HG03025 (cell line): ENCODE results near the gene DLGAP1.
"Not testable (repeated sequence)": the region's sequence is repeated elsewhere in the genome, so short reads cannot be mapped to it uniquely, and the experiment has no call there.

Experiments used
- ATAC-seq: cut with Tn5 transposase; IDR thresholded peaks from one replicate; pipeline ENCODE4 v1.9.1; 2021; ENCODE audit warnings: mild to moderate bottlenecking, moderate library complexity; ENCODE audit not compliant: unreplicated experiment, low FRiP score

The DLGAP1 gene

GRCh38 chr18:4106407-4107033, 348.6 kb downstream of the DLGAP1 start:
- no peak for ATAC-seq

- no peak for ATAC-seq
Measured at GRCh38 chr18:4102901-4103300, 352.2 kb downstream of the DLGAP1 start.

- ATAC-seq: no peak
Measured at GRCh38 chr18:4101009-4101408, 354.1 kb downstream of the DLGAP1 start.

DNA sequence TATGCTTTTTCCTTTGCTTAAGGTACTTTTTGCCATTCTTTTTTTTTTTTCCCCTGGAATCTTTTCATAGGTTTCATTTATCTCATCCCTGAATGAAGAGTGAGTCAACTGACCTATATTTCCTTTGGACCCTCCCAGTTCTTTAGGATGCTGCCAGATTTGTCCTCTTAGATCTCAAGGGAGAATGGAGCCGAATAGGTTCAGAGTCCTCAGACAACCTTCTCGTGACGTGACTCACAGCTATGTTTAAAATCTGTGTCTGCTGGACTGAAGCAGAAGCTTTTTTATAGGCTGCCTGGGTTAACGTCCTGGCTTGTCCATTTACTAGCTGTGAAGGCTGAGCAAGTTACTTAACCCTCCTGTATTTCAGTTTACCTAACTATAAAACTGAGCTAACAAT, 358.6 kb downstream of the DLGAP1 start:
- ATAC-seq: no peak

DNA sequence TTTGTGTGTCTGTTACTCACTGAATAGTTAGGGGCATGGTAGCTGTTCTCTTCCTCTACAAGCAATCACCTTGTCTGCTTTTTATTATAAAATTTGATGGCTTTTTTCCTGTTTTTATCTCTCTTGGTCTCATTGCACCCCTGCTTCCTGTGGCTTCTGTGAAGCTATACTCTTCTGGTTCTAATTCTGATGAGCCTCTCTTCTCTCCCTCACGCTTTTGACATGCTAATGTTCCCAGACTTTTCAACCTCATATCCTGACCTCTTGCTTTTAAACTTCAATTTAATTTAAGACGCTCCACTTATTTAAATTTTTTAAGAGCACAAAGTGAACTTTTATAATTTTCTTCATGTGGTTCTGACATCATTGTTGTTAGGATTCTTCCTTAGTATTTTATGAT, 361.4 kb downstream of the DLGAP1 start:
- no peak for ATAC-seq

- no peak for ATAC-seq
Measured at GRCh38 chr18:4084382-4084900, 370.7 kb downstream of the DLGAP1 start.

DNA sequence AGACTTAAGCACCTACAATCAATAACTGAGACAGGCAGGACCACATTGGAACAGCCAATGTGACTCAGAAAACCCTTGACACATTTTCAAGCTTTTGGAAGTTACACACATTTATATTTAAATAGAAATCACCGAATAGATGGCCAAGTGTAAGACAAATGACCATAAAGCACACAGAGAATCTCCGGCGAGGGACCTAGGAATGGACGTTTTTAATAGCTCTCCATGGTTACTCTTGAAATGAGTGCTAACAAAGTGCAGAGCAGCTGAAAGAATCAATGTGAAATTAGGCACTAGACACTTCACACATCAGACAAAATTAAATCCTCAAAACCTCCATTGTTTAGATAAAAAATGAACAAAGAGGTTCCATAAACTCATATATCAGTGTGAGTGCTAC, 376.9 kb downstream of the DLGAP1 start:
- ATAC-seq: no peak

DNA sequence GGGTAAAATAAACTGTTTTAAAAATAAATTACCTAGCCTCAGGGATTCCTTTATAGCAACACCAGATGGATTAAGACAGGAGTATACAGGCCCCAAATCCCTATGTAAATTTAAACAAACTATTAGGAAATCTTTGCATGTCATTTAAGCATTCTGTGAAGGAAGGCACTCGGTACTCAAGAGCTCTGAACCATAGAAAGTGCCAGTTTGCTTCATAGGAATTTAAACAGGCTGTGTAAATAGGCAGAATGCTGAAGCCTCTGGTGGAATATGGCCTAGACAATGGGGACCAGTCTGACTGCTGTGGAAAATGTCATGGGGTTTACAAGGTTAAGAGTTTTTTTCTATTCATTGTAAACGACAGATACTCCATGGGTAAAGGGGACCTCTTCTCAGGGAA, 377.4 kb downstream of the DLGAP1 start:
- no peak for ATAC-seq

- ATAC-seq: no peak
Measured at GRCh38 chr18:4077204-4077603, 377.9 kb downstream of the DLGAP1 start.

- ATAC-seq: no peak
Measured at GRCh38 chr18:4074647-4075046, 380.5 kb downstream of the DLGAP1 start.

GRCh38 chr18:4069183-4069582, 385.9 kb downstream of the DLGAP1 start:
- ATAC-seq: no peak

GRCh38 chr18:4068552-4069158, 386.5 kb downstream of the DLGAP1 start:
- ATAC-seq: peak; percentile 61

- no peak for ATAC-seq
Measured at GRCh38 chr18:4063545-4063944, 391.6 kb downstream of the DLGAP1 start.

GRCh38 chr18:4060427-4061281, 394.5 kb downstream of the DLGAP1 start:
- ATAC-seq: no peak

- no peak for ATAC-seq
Measured at GRCh38 chr18:4058179-4058578, 396.9 kb downstream of the DLGAP1 start.

GRCh38 chr18:4040391-4041092, 414.6 kb downstream of the DLGAP1 start:
- no peak for ATAC-seq

DNA sequence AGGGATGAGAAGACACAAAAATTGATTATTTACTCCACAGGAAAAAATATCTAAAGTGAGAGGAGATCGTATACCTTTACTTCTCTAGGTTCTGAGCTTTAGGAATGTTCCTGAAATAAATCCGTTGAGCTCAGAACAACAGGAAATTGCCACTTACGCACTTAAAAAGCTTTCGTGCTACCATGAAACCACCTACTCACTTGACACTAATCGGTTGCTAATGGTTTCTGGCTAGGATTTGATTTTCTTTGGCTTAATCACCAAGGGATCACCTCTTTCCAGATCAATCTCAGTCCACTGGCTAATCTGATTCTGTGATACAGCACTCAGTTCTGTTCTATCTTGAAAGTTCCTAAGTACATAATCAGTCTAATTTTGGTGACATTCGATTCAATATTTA, 419.6 kb downstream of the DLGAP1 start:
- ATAC-seq: no peak

GRCh38 chr18:4034815-4035214, 420.3 kb downstream of the DLGAP1 start:
- not testable (repeated sequence) for ATAC-seq

DNA sequence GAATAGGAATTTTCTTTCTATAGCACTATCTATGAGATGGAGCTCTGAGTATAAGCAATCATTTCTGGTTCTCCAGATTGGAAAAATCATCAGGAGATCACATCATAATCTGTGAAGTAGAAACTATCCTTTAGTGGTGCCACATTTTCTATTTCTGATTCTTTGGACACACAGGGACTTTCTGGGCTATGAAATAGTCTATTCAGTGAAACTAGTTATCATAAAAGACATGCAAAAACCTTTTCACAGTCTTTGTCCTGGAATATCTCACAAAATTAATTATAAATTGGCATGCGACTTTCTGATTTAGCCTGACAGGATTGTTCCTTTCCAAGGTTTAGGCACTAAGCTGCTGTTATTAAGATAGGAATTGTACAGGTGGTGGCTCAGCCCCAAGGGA, 428.6 kb downstream of the DLGAP1 start:
- no peak for ATAC-seq

DNA sequence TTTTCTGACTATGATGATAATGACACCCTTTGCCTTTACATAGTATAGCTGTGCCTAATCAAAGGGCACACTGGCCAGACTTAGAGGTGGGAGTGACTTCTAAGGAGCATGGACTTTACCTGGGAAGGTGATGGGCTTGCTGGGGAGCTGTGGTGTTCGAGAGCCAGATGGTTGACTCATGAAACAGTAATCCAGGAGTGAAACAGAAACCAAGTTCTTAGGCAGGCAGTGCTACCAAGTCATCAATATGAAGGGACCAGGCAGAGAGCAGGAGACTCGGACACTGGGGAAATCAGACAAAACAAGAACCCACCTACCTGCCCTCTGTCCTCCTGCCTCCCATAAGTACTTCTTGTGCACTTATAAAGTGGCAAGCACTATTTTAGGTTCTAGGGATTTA, 430.4 kb downstream of the DLGAP1 start:
- ATAC-seq: no peak

DNA sequence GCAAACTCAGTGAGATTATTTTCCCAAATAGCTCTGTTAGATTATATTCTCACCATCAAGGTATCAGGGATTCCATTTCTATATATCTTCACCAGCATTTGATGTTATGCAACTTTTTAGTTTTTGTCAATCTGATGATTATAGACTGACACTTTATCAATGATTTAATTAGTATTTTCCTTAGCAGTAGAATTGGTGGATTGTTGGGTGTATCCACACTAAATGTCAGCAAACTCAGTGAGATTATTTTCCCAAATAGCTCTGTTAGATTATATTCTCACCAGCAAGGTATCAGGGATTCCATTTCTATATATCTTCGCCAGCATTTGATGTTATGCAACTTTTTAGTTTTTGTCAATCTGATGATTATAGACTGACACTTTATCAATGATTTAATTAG, 432.4 kb downstream of the DLGAP1 start:
- ATAC-seq: not testable (repeated sequence)
